ENCODE results near the gene IGFALS.

IGFALS gene

GRCh38 chr16:1775006-1775845 lies 18.3 kb downstream of the IGFALS start:
- DNase-seq, result no peak

- DNase-seq, result no peak
Observed at GRCh38 chr16:1774448-1774780, 19.1 kb downstream of the IGFALS start.

- DNase-seq, result no peak
Observed at GRCh38 chr16:1773703-1774447, 19.6 kb downstream of the IGFALS start.

GRCh38 chr16:1772908-1773702 lies 20.4 kb downstream of the IGFALS start, which contains the start of gene MRPS34:
MRPS34 (minus strand) TSS chr16:1773134; CDS start chr16:1773119, 15 bp downstream.
- DNase-seq, result peak; percentile 84

- DNase-seq, result peak; percentile 78
Observed at GRCh38 chr16:1772362-1772907, 21.1 kb downstream of the IGFALS start, which contains the start of gene EME2. EME2 (plus strand) TSS chr16:1772810; CDS start chr16:1773228, 418 bp downstream.

- no peak for DNase-seq
Observed at GRCh38 chr16:1771864-1772361, 21.6 kb downstream of the IGFALS start.

GRCh38 chr16:1771188-1771863 lies 22.2 kb downstream of the IGFALS start, which contains the start of gene NME3:
NME3 (minus strand) TSS chr16:1771543; CDS start chr16:1771534, 9 bp downstream.
- DNase-seq, result peak; percentile 80

- DNase-seq, result peak; percentile 49
Observed at GRCh38 chr16:1770328-1771187, 22.9 kb downstream of the IGFALS start.

GRCh38 chr16:1769402-1770300 lies 23.9 kb downstream of the IGFALS start:
- no peak for DNase-seq

- no peak for DNase-seq
Observed at GRCh38 chr16:1768767-1769401, 24.6 kb downstream of the IGFALS start.

- no peak for DNase-seq
Observed at GRCh38 chr16:1768061-1768766, 25.3 kb downstream of the IGFALS start.

GRCh38 chr16:1767116-1767994 lies 26.1 kb downstream of the IGFALS start:
- DNase-seq, result no peak

GRCh38 chr16:1766701-1767100 lies 26.8 kb downstream of the IGFALS start:
- no peak for DNase-seq

- no peak for DNase-seq
Observed at GRCh38 chr16:1766231-1766630, 27.3 kb downstream of the IGFALS start.

- DNase-seq, result no peak
Observed at GRCh38 chr16:1765826-1766225, 27.7 kb downstream of the IGFALS start.

GRCh38 chr16:1764971-1765370 lies 28.5 kb downstream of the IGFALS start:
- no peak for DNase-seq

Measured in stimulated activated CD4-positive, alpha-beta T cell treated with anti-CD3 and anti-CD28 coated beads, Interleukin-1b, Interleukin-23, amount 100 ng/mL, for 48 hours (primary cell).